HG03159 (cell line): ENCODE data around the gene OR51T1.
"Not testable (repeated sequence)": the region's sequence is repeated elsewhere in the genome, so short reads cannot be mapped to it uniquely, and the experiment has no call there.

Source experiments
- ATAC-seq: cut with Tn5 transposase; IDR thresholded peaks from one replicate; pipeline ENCODE4 v1.9.1; 2021; ENCODE audit warnings: mild to moderate bottlenecking, moderate library complexity; ENCODE audit not compliant: unreplicated experiment

Gene OR51T1, protein sequence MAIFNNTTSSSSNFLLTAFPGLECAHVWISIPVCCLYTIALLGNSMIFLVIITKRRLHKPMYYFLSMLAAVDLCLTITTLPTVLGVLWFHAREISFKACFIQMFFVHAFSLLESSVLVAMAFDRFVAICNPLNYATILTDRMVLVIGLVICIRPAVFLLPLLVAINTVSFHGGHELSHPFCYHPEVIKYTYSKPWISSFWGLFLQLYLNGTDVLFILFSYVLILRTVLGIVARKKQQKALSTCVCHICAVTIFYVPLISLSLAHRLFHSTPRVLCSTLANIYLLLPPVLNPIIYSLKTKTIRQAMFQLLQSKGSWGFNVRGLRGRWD

DNA sequence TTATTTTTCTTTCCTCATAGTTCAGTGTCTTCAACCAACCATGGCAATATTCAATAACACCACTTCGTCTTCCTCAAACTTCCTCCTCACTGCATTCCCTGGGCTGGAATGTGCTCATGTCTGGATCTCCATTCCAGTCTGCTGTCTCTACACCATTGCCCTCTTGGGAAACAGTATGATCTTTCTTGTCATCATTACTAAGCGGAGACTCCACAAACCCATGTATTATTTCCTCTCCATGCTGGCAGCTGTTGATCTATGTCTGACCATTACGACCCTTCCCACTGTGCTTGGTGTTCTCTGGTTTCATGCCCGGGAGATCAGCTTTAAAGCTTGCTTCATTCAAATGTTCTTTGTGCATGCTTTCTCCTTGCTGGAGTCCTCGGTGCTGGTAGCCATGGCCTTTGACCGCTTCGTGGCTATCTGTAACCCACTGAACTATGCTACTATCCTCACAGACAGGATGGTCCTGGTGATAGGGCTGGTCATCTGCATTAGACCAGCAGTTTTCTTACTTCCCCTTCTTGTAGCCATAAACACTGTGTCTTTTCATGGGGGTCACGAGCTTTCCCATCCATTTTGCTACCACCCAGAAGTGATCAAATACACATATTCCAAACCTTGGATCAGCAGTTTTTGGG, at the start of gene OR51T1:
Gene OR51T1, plus strand, starts transcription at position 41 of the 641 bp plus-strand sequence. Its CDS starts 0 bp downstream, at position 41.
- no peak for ATAC-seq

DNA sequence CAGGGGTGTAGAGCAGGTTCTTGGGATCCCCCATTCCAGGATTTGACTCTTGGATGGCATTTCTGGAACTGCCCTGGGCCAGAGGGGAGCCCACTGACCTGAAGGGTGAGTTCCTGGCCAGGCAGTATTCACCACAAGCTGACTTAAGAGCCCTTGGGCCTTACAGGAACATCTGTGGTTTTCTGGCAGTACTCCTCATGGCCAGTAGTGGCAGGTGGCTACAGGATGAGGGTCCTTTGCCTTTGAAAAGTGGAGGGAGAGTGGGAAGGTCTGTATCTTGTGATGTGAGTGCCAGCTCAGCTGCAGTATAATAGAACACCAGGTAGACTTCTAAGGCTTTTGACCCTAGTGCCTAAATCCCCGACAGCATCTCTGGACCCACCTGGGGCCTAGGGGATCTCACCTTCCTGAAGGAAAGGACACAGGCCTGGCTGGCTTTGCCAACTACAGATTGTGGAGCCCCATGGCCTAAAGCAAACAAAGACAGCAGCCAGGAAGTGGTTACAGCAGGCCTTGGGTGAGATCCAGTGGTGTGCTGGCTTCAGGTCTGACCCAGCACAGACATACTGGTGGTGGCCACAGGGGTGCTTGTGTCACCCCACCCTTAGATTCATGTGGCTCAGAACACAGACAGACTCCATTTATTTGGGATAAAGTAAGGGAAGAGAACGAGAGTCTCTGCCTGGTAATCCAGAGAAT, 41.7 kb upstream of the OR51T1 start:
- no peak for ATAC-seq

DNA sequence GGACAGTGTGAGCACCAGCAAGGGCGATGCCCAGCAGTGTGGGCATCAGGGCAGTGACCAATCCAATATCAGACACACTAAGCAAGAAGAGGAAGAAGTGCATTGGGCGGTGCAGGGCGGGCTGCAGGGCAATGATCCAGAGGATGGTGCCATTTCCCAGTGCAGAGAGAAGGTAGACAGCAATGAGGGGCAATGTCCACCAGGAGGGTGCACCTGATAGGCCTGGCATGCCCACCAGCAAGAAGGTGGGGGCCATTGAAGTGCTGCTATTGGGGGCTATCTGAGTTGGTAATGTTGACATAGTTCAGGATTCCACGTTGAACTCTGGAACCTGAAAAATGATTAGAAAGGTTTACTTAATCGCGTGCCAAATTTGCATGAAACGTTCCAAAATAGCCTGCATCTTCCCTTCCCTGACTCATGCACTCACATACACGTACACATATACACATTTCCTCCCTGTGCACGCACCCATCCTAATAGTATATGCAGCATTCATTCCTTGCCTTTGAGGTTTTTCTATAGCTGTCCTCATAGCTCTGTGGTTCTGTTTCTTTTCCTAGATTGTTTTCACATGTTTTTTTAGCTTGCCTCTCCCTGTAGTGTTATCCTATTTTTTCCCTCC, 32.7 kb upstream of the OR51T1 start, which contains the start of gene OR51S1:
Gene OR51S1, minus strand, starts transcription at position 301 of the 625 bp plus-strand sequence. Its CDS starts 0 bp downstream, at position 301.
- no peak for ATAC-seq

DNA sequence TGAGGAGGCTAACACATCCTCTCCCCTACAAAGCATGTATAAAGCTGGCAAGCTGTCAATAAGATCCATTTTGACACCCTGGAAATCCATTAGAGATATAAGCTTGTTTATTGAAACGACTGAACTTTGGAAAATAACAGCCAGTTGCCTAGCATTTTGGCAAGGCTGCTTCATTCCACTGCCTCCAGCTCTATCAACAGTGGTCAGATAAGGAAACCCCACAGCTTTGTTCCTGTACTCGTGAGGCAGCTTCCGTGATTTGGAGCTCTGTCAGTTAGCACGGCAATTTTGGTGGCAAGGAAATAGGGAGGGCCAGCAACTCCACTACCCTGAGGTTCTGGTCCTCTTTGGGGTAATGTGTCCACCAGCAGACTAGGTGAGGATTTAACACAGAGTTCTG, 30.7 kb upstream of the OR51T1 start:
- ATAC-seq = no peak

DNA sequence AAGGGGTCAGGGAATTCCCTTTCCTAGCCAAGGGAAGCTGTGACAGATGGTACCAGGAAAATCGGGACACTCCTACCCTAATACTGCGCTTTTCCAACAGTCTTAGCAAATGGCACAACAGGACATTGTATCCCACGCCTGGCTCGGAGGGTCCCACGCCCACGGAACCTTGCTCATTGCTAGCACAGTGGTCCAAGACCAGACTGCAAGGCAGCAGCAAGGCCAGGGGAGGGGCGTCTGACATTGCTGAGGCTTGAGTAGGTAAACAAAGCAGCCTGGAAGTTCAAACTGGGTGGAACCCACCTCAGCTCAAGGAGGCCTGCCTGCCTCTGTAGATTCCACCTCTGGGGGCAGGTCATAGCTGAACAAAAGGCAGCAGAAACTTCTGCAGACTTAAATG, 27.4 kb upstream of the OR51T1 start:
- ATAC-seq = not testable (repeated sequence)

DNA sequence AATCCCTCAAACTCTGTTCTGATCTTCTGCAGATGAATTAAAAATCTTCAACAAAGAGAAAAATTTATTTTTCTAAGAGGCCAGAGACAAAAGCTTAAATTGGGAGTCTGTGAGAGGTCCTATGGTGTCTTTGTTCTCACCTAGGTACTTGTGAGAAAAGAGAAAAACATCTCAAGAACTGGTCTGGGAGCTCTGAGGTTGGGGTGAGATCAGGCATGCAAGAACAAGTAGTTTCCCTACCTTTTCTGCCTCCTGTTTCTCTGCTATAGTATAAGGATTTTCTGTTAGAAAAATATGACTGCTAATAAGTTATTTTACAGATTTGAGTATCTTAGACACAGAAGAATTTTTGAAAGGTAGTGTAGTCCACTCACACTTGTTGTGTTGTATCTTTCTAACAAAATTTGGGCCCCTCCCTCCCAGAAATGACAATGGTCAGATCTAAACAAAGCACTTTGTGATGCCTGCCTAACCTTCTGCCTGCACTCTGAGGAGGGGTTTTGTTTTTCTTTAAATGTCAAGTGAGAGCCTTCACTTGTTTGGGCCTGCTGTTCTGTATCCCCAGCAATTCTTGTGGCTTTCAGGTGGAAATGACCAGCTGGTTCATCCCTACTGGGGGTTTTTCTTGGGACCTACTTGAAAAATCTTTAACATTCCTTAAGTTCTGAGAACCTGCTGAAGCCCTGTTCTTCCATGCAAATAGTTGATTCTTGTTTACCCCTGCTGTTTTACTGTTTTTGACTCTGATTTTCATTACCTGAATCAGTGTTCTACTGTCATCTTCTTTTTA, 19.1 kb upstream of the OR51T1 start:
- ATAC-seq = no peak

DNA sequence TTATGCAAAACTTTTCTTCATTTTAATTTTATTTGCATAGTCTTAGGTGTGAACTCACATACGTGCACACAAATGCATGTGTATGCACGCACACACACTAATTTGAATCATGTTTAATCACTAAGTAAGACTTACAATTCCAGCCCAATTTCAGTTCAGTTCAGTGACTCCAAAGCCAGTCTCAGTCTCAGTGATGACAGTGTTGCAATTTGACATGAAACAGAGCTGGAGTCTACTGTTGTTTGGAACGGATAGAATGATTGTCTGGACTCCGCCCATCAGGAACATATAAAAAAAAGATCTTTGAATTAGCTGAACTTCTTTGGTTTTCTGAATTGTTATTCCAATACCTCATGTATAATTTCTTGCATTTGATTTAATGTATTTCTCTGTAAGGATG, 17.8 kb upstream of the OR51T1 start:
- ATAC-seq = no peak

DNA sequence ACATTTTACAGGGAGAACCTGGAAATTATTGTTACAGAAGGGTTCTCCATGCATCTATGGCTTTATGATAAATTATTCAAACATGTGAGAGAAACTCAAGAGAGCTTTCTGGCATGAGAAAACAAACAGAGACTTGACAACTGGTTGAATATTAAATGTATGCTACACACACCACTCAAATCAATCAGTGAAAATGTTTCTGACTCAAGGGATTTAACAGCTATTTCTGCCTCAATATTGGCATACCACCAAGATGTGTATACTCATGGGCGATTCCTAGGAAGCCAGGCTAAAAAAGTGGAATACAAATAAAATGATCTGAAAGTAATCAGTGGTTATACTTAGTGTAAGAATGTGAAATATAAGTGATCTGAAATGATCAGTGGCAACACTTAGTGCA, 15.8 kb upstream of the OR51T1 start:
- no peak for ATAC-seq

DNA sequence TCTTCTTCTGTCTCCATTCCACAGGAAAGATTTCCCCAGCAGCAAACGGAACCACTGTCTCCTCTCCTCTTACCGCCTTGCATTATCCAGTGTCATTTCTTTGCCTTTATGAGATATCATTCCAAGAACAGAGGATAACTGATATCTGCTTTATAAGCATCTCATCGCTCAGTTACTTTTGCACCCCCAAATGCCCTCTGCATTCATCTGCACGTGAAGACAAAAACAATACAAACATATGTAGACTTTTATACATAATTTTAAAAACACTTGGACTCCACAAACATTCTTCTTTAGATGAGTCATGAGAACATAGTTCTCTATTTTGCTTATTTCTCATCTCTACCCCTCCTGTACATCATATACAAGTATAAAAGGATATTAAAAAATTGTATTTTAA, 512 bp upstream of the OR51T1 start:
- ATAC-seq = no peak

DNA sequence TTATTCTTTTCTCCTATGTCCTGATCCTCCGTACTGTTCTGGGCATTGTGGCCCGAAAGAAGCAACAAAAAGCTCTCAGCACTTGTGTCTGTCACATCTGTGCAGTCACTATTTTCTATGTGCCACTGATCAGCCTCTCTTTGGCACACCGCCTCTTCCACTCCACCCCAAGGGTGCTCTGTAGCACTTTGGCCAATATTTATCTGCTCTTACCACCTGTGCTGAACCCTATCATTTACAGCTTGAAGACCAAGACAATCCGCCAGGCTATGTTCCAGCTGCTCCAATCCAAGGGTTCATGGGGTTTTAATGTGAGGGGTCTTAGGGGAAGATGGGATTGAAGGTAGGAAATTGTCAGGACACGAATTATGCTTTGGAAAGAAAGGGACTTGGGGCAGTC, 843 bp downstream of the OR51T1 start:
- ATAC-seq = no peak

DNA sequence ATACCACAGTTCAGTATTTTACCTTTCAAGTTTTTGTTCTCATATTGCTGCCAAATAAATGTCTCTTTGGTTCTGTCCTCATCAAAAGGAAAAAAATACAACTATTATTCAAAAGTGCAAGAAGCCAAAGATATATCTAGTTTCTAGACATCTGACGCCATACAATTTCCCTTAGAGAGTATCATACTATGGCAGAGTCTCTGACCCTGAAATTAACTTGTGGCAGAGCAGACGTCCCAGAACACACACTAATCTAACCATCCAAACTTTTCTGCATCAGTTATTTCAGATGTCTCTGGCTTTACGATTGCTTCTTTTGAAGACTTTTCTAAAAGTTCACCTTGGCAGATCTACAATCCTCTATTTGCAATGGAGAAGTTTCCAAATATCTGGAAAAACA, 2.7 kb downstream of the OR51T1 start:
- ATAC-seq = no peak

DNA sequence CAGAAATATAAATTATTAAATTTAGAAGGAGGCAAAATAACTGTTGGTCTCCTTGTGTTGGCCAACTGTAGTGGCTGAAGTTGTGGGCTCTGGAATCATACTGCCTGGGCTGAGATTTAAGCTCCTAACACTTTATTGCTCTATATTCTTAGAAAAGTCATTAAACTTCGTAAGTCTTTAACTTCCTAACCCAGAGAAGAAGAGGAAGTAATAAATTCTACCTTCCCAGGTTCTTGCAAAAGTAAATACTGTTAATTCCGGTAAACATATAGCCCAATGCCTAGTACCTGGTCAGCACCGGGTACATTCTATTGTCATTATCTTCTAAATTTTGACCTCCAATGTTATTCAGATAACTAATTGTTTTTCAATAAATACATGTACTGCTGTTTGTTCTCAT, 4.5 kb downstream of the OR51T1 start:
- ATAC-seq = no peak

DNA sequence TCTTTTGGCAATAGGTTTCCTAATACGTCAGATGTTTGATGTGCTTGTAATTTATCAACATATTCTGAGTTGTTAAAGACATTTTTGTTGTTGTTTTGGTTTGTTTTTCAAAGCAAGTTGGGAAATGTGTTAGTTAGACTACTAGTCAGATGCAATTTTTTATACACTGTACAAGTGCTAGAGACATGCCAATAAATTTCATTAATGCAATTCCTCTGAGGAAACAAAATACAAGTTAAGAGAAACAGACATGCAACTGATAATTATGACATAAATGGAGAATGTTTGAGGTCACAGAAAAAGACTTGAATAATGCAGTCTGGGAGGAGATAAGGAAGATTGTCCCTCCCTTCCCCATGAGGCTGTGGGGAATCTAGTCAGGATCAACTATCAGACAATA, 5.9 kb downstream of the OR51T1 start:
- ATAC-seq = no peak

DNA sequence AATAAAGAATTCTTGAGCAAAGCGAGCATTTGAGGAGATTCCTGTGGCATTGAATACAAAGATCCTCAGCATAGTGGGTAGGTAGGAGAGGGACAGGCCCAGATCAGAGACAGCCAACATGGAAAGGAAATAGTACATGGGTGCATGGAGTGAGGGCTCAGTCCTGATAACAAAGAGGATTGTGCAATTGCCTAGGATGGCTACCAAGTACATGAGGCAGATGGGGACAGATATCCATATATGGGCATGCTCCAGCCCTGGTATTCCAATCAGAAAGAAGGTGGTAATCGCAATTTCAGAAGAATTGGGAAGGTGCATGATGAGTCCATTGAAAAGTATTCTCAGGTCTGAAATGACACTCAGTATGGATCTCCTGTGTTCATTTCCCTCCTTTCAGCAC, 8.6 kb downstream of the OR51T1 start:
- no peak for ATAC-seq

DNA sequence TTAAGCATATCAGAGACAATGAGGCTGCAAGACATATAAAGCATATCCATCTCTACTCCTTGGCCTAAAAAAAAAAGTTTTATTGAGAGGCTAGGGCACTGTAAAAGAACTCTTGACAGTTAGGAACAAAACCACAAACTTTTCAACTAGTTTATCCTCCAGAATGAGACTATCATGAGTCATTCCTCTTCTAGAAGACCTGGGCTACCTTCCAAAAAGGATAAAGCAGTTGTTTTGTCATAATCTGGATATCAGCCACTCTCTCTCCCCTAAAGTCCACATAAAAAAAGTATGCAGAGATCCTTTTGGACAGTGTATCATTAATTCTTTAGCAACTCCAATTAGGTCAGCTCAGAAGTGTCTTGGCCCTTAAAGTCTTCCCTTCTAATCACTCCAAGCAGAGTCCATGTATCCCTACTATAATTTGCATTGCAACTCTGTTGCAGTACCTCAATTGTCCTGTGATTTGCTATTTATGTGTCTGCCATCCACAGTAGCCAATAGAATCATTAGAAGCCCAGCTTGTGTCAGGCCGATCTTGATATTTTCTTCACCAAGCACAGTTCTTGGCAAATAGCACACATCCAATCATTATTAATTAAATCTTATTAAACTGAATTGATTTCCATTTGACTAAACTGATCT, 10.4 kb downstream of the OR51T1 start:
- no peak for ATAC-seq

DNA sequence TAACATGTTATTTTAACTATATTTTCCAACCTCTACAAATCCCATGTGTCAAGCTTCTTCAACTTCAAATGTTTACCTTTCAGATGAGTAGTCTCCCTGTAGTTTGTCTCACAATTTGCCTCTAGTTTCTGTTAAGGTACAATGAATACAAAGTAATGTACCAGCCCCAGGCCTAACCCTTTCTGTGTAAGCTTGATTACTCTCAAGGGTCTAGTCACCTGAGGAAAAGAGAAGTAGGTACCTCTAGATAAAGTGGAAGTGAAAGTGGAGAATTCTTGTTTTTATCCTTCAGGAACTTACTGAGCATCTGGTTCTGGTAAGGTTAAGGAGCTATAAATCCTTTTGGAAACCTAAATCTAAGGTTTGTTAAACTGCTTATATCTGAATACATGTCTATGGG, 21.8 kb downstream of the OR51T1 start, which contains the start of gene OR51A7:
Gene OR51A7, plus strand, starts transcription at position 300 of the 400 bp plus-strand sequence. CDS start 3,587 bp downstream, outside the sequence.
- ATAC-seq = no peak

DNA sequence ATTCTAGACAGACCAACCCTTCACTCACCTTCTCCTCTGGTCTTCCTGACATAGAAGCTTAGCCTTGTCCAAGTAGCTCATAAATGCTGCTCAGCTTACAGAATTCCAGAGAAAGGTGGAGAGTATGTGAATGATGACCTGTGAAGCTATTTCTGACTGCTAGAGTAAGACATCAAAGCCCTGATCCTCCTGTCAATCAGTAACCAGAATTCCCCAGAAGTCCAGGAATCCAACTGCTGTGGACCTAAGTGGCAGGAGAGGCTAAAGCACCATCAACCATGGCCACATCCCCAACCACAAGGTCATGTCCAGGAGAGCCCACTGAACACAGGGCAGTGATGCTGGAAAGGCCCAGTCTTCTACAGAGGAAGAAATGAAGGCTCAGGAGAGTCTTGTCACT, 34.9 kb downstream of the OR51T1 start:
- no peak for ATAC-seq

DNA sequence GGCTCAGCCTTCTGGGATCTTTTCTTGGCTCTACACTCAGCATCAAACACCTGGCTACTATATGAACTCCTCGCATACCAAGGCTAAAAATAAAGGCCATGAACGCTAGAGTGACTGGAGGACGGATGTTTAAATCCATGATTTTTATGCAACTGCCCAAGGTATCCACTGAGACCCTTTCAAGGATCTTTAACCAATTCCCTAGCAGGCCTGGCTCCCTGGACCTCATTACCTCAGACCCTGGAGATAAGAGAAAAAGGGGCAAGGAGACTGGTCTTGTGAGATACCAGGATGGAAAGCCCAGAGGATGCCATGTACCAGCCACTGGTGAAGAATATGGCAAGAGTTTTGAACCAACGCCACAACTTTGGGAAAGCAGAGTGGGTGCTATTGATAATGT, 37.5 kb downstream of the OR51T1 start, which contains the start of gene OR51G2:
Gene OR51G2, minus strand, starts transcription at position 101 of the 400 bp plus-strand sequence. CDS start 3,687 bp downstream, outside the sequence.
- ATAC-seq = no peak

DNA sequence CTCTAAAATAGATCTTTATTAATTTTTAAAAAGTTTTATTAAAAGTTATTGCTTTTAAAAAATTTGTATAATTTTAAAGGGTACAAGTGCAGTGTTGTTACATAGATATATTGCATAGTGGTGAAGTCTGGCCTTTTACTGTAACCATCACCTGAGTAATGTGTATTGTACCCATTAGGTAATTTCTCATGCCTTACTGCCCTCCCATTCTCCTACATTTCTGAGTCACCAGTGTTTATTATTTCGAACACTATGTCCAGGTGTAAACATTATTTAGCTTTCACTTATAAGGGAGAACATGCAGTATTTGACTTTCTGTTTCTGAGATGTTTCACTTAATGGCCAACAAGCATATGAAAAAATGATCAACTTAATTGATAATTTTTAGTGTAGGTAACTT, 40.1 kb downstream of the OR51T1 start:
- no peak for ATAC-seq

DNA sequence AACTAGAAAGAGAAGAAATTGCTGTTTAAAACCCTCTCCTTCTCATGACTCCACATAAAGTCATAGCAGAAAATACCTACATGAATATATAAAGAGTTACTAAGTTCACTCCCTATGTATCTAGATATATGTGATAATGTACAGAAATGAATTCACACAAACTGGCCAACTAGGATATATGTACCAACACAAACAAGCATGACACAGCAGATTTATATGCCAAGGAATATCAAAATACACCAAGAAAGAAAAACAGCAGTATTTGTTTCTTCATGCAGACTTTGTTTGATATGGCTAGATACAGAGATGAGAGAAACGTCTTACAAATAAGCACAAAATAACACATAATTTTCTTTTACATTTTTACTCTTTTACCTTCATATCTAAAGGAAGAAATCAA, 40.6 kb downstream of the OR51T1 start:
- no peak for ATAC-seq
